GM12878 (cell line): ENCODE measurements around the gene CHD6. TPM values are rescaled to one million over a fixed set of nuclear protein-coding genes. Genes with fewer than 3 reads are reported as not detected.

ENCODE experiments used
- ATAC-seq: fragments of 200-7000 bp; cut with Tn5 transposase; 3 replicates; pipeline ENCODE4 v1.9.1; 2020; ENCODE audit warnings: mild to moderate bottlenecking, moderate library complexity
- BruUV-seq: library from RNA; stranded (reverse); fragments of 400-500 nt; replicated peaks from 2 replicates; lab custom pipeline; 2021; lab: Mats Ljungman, UMichigan
- CTCF ChIA-PET: fragments of 300-600 bp; sonication (Branson Sonifier 250); formaldehyde crosslinking; extraction: SDS; loops from one replicate; lab custom pipeline; 2021; ENCODE audit warnings: inconsistent platforms; lab: Yijun Ruan, JAX
- POLR2A ChIA-PET: fragments of 350-600 bp; formaldehyde crosslinking; extraction: SDS; loops from one replicate; lab custom pipeline; 2021; ENCODE audit warnings: inconsistent platforms; lab: Charles Lee
- RAD21 ChIA-PET: fragments of 300-600 bp; sonication (Branson Sonifier 250); formaldehyde crosslinking; loops from one replicate; lab custom pipeline; 2023; ENCODE audit warnings: antibody characterized with exemption; ENCODE audit not compliant: unreplicated experiment; lab: Charles Lee
- SMC1A ChIA-PET: fragments of 300-600 bp; sonication (Branson Sonifier 250); formaldehyde crosslinking; loops from one replicate; lab custom pipeline; 2023; ENCODE audit not compliant: unreplicated experiment, uncharacterized antibody; lab: Charles Lee
- DNase-seq: peaks from one replicate; pipeline ENCODE4 v3.0.0-alpha.2; 2011; ENCODE audit warnings: low read depth, low spot score
- FAIRE-seq: peaks from 3 replicates; lab custom pipeline; 2011; peaks lifted over from hg19 to GRCh38; lab: Jason Lieb, UNC
- H2AFZ ChIP-seq: 2 replicates; pipeline ENCODE4 v1.6.0; 2011; ENCODE audit warnings: low read depth, low read length, control low read depth; ENCODE audit not compliant: control insufficient read depth
- H3K27ac ChIP-seq: 2 replicates; pipeline ENCODE4 v1.5.1; 2011; ENCODE audit warnings: control low read depth; ENCODE audit not compliant: control insufficient read depth, insufficient read depth
- H3K27me3 ChIP-seq, 2 experiments: replicated peaks in 1 of 2; 2 replicates each; pipeline versions ENCODE4 v1.6.0 to v1.6.1; 2011; ENCODE audit warnings: low read length in 1 of 2; ENCODE audit not compliant: control insufficient read depth in 2 of 2, insufficient read depth in 2 of 2
- H3K36me3 ChIP-seq, 2 experiments: 2 replicates each; pipeline ENCODE4 v1.5.1; 2011; ENCODE audit warnings: low read length in 1 of 2; ENCODE audit not compliant: control insufficient read depth in 2 of 2, insufficient read depth in 2 of 2
- H3K4me1 ChIP-seq: 2 replicates; pipeline ENCODE4 v1.6.1; 2011; ENCODE audit warnings: mild to moderate bottlenecking, low read length, moderate library complexity, mixed read lengths; ENCODE audit not compliant: control insufficient read depth, insufficient read depth
- H3K4me2 ChIP-seq: 2 replicates; pipeline ENCODE4 v1.6.0; 2011; ENCODE audit warnings: control low read depth; ENCODE audit not compliant: control insufficient read depth, insufficient read depth
- H3K4me3 ChIP-seq: fragments of 200-600 bp; sonication (generic); 2 replicates; pipeline ENCODE4 v1.5.1; 2016
- H3K79me2 ChIP-seq: 2 replicates; pipeline ENCODE4 v1.6.0; 2011; ENCODE audit warnings: low read length; ENCODE audit not compliant: control insufficient read depth, insufficient read depth
- H3K9ac ChIP-seq: 2 replicates; pipeline ENCODE4 v1.8.0; 2011; ENCODE audit warnings: low read length, control low read depth, mixed read lengths; ENCODE audit not compliant: control insufficient read depth, insufficient read depth
- H3K9me3 ChIP-seq: replicated peaks from 3 replicates; pipeline ENCODE4 v1.5.1; 2011; ENCODE audit warnings: mild to moderate bottlenecking, low read length; ENCODE audit not compliant: control insufficient read depth, insufficient read depth
- H4K20me1 ChIP-seq: 2 replicates; pipeline ENCODE4 v1.6.0; 2011; ENCODE audit not compliant: control insufficient read depth, insufficient read depth
- ATF3 ChIP-seq: IDR thresholded peaks from 2 replicates; pipeline ENCODE4 v1.6.1; 2011; ENCODE audit warnings: low read depth, mild to moderate bottlenecking, low read length, moderate library complexity, borderline replicate concordance; ENCODE audit errors: extremely low read depth
- BCL3 ChIP-seq: IDR thresholded peaks from 2 replicates; pipeline ENCODE4 v1.6.1; 2011; ENCODE audit warnings: borderline replicate concordance, low read depth, mild to moderate bottlenecking, moderate library complexity, low read length; ENCODE audit not compliant: insufficient read depth, poor library complexity, severe bottlenecking
- CEBPB ChIP-seq, 2 experiments: fragments of 150-350 bp in 1 of 2; IDR thresholded peaks; 2 replicates each; pipeline ENCODE4 v1.6.1; 2012 to 2014; ENCODE audit warnings: low read depth in 2 of 2, low read length in 2 of 2, borderline replicate concordance in 1 of 2, inconsistent platforms in 1 of 2
- ETV6 ChIP-seq, 2 experiments: fragments of 450-650 bp in 1 of 2; IDR thresholded peaks in 1 of 2; conservative IDR thresholded peaks in 1 of 2; 2 replicates each; pipeline ENCODE4 v1.6.1; 2014; ENCODE audit warnings: antibody characterized with exemption in 1 of 2, borderline replicate concordance in 1 of 2, low read depth in 1 of 2, mild to moderate bottlenecking in 1 of 2, moderate library complexity in 1 of 2
- IKZF2 ChIP-seq, 2 experiments: fragments of 450-650 bp; IDR thresholded peaks; 2 replicates each; pipeline ENCODE4 v1.6.1; 2017; ENCODE audit warnings: mild to moderate bottlenecking in 2 of 2, moderate library complexity in 2 of 2
- RELA ChIP-seq: fragments of 450-650 bp; IDR thresholded peaks from 2 replicates; pipeline ENCODE4 v1.8.0; 2014; ENCODE audit warnings: borderline replicate concordance; ENCODE audit not compliant: partially characterized antibody
- RELB ChIP-seq: fragments of 450-650 bp; IDR thresholded peaks from 2 replicates; pipeline ENCODE4 v1.6.1; 2017; ENCODE audit warnings: low read depth, mild to moderate bottlenecking, moderate library complexity
- WGBS: methylation state at CpG from one replicate; pipeline ENCODE4 v1.1.6; 2016; ENCODE audit warnings: low lambda C conversion rate; ENCODE audit not compliant: insufficient replicate concordance, insufficient coverage; ENCODE audit errors: missing lambda C conversion rate; 5-methylcytosine and 5-hydroxymethylcytosine counted together
- in situ Hi-C: fragments of 300-500 bp; cut with MboI; formaldehyde crosslinking; loops from 9 replicates; pipeline ENCODE4 v1.14.3; 2018; ENCODE audit warnings: mixed read lengths
- intact Hi-C: fragments of 100-400 bp; cut with micrococcal nuclease; formaldehyde crosslinking; loops from one replicate; pipeline ENCODE4 v1.14.2; 2022; ENCODE audit not compliant: unreplicated experiment
- polyA plus RNA-seq, 11 experiments: library from polyadenylated mRNA; depleted of rRNA in 4 of 11; unstranded in 6 of 11; stranded (reverse) in 5 of 11; fragments of >200 nt; fragmentation: Nextera tagmentation in 4 of 11; fragmentation: Illumina TruSeq in 1 of 11; extraction: Ambion mirVana in 4 of 11; extraction: Trizol in 1 of 11; gene quantifications; 1 replicate in 1 of 11; 2 replicates in 10 of 11; pipeline versions ENCODE4 v1.2.1 to v1.2.3, GENCODE V29; 2011 to 2016; ENCODE audit warnings: inconsistent platforms in 2 of 11, missing spikeins in 2 of 11, low read depth in 1 of 11
- total RNA-seq, 4 experiments: library from RNA; depleted of rRNA in 3 of 4; stranded (reverse); fragments of >200 nt in 3 of 4; fragmentation: Illumina TruSeq in 1 of 4; extraction: Trizol in 1 of 4; gene quantifications; 2 replicates each; pipeline versions ENCODE4 v1.2.1 to v1.2.3, GENCODE V29; 2013 to 2021

Gene CHD6
- total and polyA plus RNA-seq, 10 of the 15 experiments (the other 5 are each of a cell fraction or from before 2014, with no cell fraction given) = 4.3 to 25.5 (median 17.1) TPM

GRCh38 chr20:41572010-41572572 is 46.1 kb downstream of the CHD6 start:
- Histone ChIP-seq H2AFZ (no peak overlapping the region), H3K4me2 (no peak overlapping the region), H3K36me3 (0 out of 4 replicates have a peak, but pooled peaks cover 0 to 2% of the 10 kb centered on the region in 2 experiments), H4K20me1 (no peaks in the 10 kb centered on the region), H3K9ac (no peak overlapping the region), H3K27ac (no peak overlapping the region), H3K9me3 (peaks cover 4% of the 10 kb centered on the region; the same call in 2 of the 3 replicates), H3K4me1 (peaks cover 5% of the 10 kb centered on the region; the same call in 1 of the 2 replicates), H3K27me3 (no peaks in the 10 kb centered on the region), H3K79me2 (peaks cover 27% of the 10 kb centered on the region), H3K4me3 (no peak overlapping the region)
- in situ Hi-C loops = no loop called here
- no peak for ATAC-seq
- WGBS = 100% methylated on average over 3 of the region's 3 CpGs
- FAIRE-seq = no peak
- no TSS peak for BruUV-seq
- ChIA-PET POLR2A (interaction anchor here (1.4 kb wide), 1 partner anchor 10 kb away, joined by 4 read pairs; no protein-coding TSS in a partner anchor), SMC1A (interaction anchor here (0.5 to 3.0 kb wide), 12 partner anchors 9 to 889 kb away, joined by 3 to 12 read pairs (median 4); no protein-coding TSS in a partner anchor), RAD21 (interaction anchor here (0.9 kb wide), 1 partner anchor 13 kb away, joined by 3 read pairs; no protein-coding TSS in a partner anchor), CTCF (interaction anchor here (0.6 to 4.5 kb wide), 3 partner anchors 9 to 55 kb away, joined by 3 to 22 read pairs (median 3); no protein-coding TSS in a partner anchor)
- intact Hi-C loops = no loop called here
- no peak for DNase-seq
- TF ChIP-seq RELB (no peak), IKZF2 (IDR thresholded peaks at IDR 0.05) (no peak), ETV6 (conservative IDR thresholded peaks at IDR 0.05 in 1 of 2, IDR thresholded peaks at IDR 0.05 in 1 of 2; ENCODE audit: borderline replicate concordance in 1 of 2, low read depth in 1 of 2) (no peak), RELA (no peak), ATF3 (no peak), CEBPB (IDR thresholded peaks at IDR 0.05; ENCODE audit: borderline replicate concordance in 1 of 2, low read depth in 2 of 2, low read length in 2 of 2) (no peak), BCL3 (no peak)
